Measurements from ENCODE around the gene PAX5. TPM values are rescaled to one million over a fixed set of nuclear protein-coding genes. Genes with fewer than 3 reads are reported as not detected.

PAX5 gene
- total and polyA plus RNA-seq, 2 of the 13 experiments (the other 11 are each of a cell fraction or from before 2014, with no cell fraction given), result not detected

- H4K20me1 ChIP-seq (ENCODE audit: insufficient read depth, low read length), result no peaks in the 10 kb centered on the region
- 58% methylated on average over 5 of the region's 5 CpGs for WGBS (ENCODE audit: low lambda C conversion rate)
- ChIA-PET POLR2A (no interaction called here), CTCF (ENCODE audit: low intra/inter-chr PET ratio, low total read pairs) (no interaction called here)
- ATAC-seq (no peak), FAIRE-seq (no peak), DNase-seq (ENCODE audit: low spot score) (no peak)
- no peak overlapping the region for H3K4me3 ChIP-seq (replicated peaks in 1 of 3; ENCODE audit: insufficient read depth in 1 of 3, low read depth in 2 of 3, low read length in 3 of 3)
- TF ChIP-seq ZNF557 (CRISPR knock-in tag; IDR thresholded peaks at IDR 0.05) (no peak), ZNF34 (CRISPR knock-in tag; IDR thresholded peaks at IDR 0.05; ENCODE audit: borderline replicate concordance) (no peak), STAT5B (CRISPR knock-in tag; IDR thresholded peaks at IDR 0.05) (no peak), SNAPC5 (CRISPR knock-in tag; IDR thresholded peaks at IDR 0.05; ENCODE audit: borderline replicate concordance) (no peak), ZNF430 (CRISPR knock-in tag; IDR thresholded peaks at IDR 0.05) (no peak), ZFY (CRISPR knock-in tag; IDR thresholded peaks at IDR 0.05) (no peak), RARA (CRISPR knock-in tag; IDR thresholded peaks at IDR 0.05) (no peak), ZNF17 (CRISPR knock-in tag; IDR thresholded peaks at IDR 0.05) (no peak)
- in situ Hi-C loops (cut with HindIII; ENCODE audit: extremely low pct_ligation_motif_present, low pct_unique_long_range_greater_than_20kb) (no loop called here), intact Hi-C loops (cut with micrococcal nuclease; ENCODE audit: unreplicated experiment) (no loop called here)
- peaks cover 0 to 21% of the 10 kb centered on the region in 2 experiments; a peak in 4 of 5 replicates for H3K27me3 ChIP-seq (ENCODE audit: control insufficient read depth in 1 of 2, insufficient read depth in 2 of 2, low read length in 2 of 2)
- H3K4me2 ChIP-seq (ENCODE audit: low read depth, low read length), result no peak overlapping the region
- no peaks in the 10 kb centered on the region for H3K9me3 ChIP-seq (ENCODE audit: low read length)
- H3K79me2 ChIP-seq (ENCODE audit: insufficient read depth, low read length), result no peaks in the 10 kb centered on the region
- BruUV-seq (replicated peaks), result no TSS peak
- no peaks in the 10 kb centered on the region for H3K4me1 ChIP-seq (ENCODE audit: insufficient read depth, low read length)
- no peak overlapping the region for H3K9ac ChIP-seq (ENCODE audit: insufficient read depth, low read depth, low read length)
- H3K27ac ChIP-seq (ENCODE audit: extremely low read length, insufficient read depth, low read length), result no peak overlapping the region
- no peaks in the 10 kb centered on the region for H3K36me3 ChIP-seq (replicated peaks in 1 of 2; ENCODE audit: control insufficient read depth in 1 of 2, insufficient read depth in 2 of 2, low read length in 2 of 2)
- H2AFZ ChIP-seq (ENCODE audit: low read length), result no peak overlapping the region
These were observed 99.5 kb downstream of the PAX5 start for GRCh38 chr9:36934478-36935065.

GRCh38 chr9:36933676-36934215 is 100.3 kb downstream of the PAX5 start:
- ChIA-PET CTCF (ENCODE audit: low intra/inter-chr PET ratio, low total read pairs) (no interaction called here), POLR2A (no interaction called here)
- H3K4me1 ChIP-seq (ENCODE audit: insufficient read depth, low read length), result no peaks in the 10 kb centered on the region
- no peak overlapping the region for H3K4me2 ChIP-seq (ENCODE audit: low read depth, low read length)
- no peak for ATAC-seq
- no peak overlapping the region for H3K27ac ChIP-seq (ENCODE audit: extremely low read length, insufficient read depth, low read length)
- no peak overlapping the region for H3K9ac ChIP-seq (ENCODE audit: insufficient read depth, low read depth, low read length)
- FAIRE-seq, result no peak
- intact Hi-C loops (cut with micrococcal nuclease; ENCODE audit: unreplicated experiment), result no loop called here
- no peak overlapping the region for H2AFZ ChIP-seq (ENCODE audit: low read length)
- 0% methylated on average over 3 of the region's 6 CpGs for WGBS (ENCODE audit: low lambda C conversion rate)
- H3K79me2 ChIP-seq (ENCODE audit: insufficient read depth, low read length), result no peaks in the 10 kb centered on the region
- no peaks in the 10 kb centered on the region for H3K36me3 ChIP-seq (replicated peaks in 1 of 2; ENCODE audit: control insufficient read depth in 1 of 2, insufficient read depth in 2 of 2, low read length in 2 of 2)
- in situ Hi-C loops (cut with HindIII; ENCODE audit: extremely low pct_ligation_motif_present, low pct_unique_long_range_greater_than_20kb), result no loop called here
- TF ChIP-seq ZNF660 (CRISPR knock-in tag; IDR thresholded peaks at IDR 0.05; ENCODE audit: borderline replicate concordance, low read depth) (no peak), ZNF160 (CRISPR knock-in tag; IDR thresholded peaks at IDR 0.05) (no peak), DR1 (CRISPR knock-in tag; IDR thresholded peaks at IDR 0.05) (no peak), ZNF550 (CRISPR knock-in tag; IDR thresholded peaks at IDR 0.05; ENCODE audit: borderline replicate concordance) (no peak)
- TF ChIP-seq, protein P1, sequence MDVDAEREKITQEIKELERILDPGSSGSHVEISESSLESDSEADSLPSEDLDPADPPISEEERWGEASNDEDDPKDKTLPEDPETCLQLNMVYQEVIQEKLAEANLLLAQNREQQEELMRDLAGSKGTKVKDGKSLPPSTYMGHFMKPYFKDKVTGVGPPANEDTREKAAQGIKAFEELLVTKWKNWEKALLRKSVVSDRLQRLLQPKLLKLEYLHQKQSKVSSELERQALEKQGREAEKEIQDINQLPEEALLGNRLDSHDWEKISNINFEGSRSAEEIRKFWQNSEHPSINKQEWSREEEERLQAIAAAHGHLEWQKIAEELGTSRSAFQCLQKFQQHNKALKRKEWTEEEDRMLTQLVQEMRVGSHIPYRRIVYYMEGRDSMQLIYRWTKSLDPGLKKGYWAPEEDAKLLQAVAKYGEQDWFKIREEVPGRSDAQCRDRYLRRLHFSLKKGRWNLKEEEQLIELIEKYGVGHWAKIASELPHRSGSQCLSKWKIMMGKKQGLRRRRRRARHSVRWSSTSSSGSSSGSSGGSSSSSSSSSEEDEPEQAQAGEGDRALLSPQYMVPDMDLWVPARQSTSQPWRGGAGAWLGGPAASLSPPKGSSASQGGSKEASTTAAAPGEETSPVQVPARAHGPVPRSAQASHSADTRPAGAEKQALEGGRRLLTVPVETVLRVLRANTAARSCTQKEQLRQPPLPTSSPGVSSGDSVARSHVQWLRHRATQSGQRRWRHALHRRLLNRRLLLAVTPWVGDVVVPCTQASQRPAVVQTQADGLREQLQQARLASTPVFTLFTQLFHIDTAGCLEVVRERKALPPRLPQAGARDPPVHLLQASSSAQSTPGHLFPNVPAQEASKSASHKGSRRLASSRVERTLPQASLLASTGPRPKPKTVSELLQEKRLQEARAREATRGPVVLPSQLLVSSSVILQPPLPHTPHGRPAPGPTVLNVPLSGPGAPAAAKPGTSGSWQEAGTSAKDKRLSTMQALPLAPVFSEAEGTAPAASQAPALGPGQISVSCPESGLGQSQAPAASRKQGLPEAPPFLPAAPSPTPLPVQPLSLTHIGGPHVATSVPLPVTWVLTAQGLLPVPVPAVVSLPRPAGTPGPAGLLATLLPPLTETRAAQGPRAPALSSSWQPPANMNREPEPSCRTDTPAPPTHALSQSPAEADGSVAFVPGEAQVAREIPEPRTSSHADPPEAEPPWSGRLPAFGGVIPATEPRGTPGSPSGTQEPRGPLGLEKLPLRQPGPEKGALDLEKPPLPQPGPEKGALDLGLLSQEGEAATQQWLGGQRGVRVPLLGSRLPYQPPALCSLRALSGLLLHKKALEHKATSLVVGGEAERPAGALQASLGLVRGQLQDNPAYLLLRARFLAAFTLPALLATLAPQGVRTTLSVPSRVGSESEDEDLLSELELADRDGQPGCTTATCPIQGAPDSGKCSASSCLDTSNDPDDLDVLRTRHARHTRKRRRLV (CRISPR knock-in tag; IDR thresholded peaks at IDR 0.05), result no peak
- H3K9me3 ChIP-seq (ENCODE audit: low read length), result no peaks in the 10 kb centered on the region
- BruUV-seq (replicated peaks), result no TSS peak
- H3K4me3 ChIP-seq (replicated peaks in 1 of 3; ENCODE audit: insufficient read depth in 1 of 3, low read depth in 2 of 3, low read length in 3 of 3), result no peak overlapping the region
- no peaks in the 10 kb centered on the region for H4K20me1 ChIP-seq (ENCODE audit: insufficient read depth, low read length)
- H3K27me3 ChIP-seq (ENCODE audit: control insufficient read depth in 1 of 2, insufficient read depth in 2 of 2, low read length in 2 of 2), result peaks cover 0 to 18% of the 10 kb centered on the region in 2 experiments; a peak in 4 of 5 replicates
- DNase-seq (ENCODE audit: low spot score), result no peak

Data from HepG2 (cell line).